Measurements from ENCODE around the gene CEP250. TPM values are rescaled to one million over a fixed set of nuclear protein-coding genes. Genes with fewer than 3 reads are reported as not detected.

Gene CEP250
- total and polyA plus RNA-seq, 2 experiments from 2014 or later = 15.5 to 21.7 TPM

- Histone ChIP-seq H3K27me3 (replicated peaks; ENCODE audit: insufficient read depth) (no peaks in the 10 kb centered on the region), H3K9ac (no peak overlapping the region), H4K20me1 (ENCODE audit: insufficient read depth) (no peaks in the 10 kb centered on the region), H3K4me1 (ENCODE audit: insufficient read depth) (no peaks in the 10 kb centered on the region), H3K9me2 (ENCODE audit: insufficient read depth) (no peaks in the 10 kb centered on the region), H3K9me3 (ENCODE audit: low read depth) (no peaks in the 10 kb centered on the region), H3K27ac (no peak overlapping the region), H3F3A (ENCODE audit: insufficient read depth) (no peaks in the 10 kb centered on the region), H3K4me3 (no peak overlapping the region), H3K36me3 (ENCODE audit: low read depth) (peaks cover 2% of the 10 kb centered on the region; the same call in 1 of the 2 replicates), H3K79me2 (ENCODE audit: insufficient read depth) (no peaks in the 10 kb centered on the region), H3K4me2 (ENCODE audit: unreplicated experiment) (no peak overlapping the region), H2AFZ (no peak overlapping the region)
- no peak for DNase-seq
- WGBS, 2 experiments (ENCODE audit: low coverage in 1 of 2, low lambda C conversion rate in 2 of 2, missing lambda C conversion rate in 2 of 2) = 94% methylated on average over 10 of the region's 10 CpGs
- no peak for TF ChIP-seq EZH2phosphoT487 (IDR thresholded peaks at IDR 0.05; ENCODE audit: insufficient read depth, low read depth)
- TF ChIP-seq EZH2 (IDR thresholded peaks at IDR 0.05; ENCODE audit: insufficient read depth, poor library complexity, severe bottlenecking) = no peak
- in situ Hi-C loops (cut with MboI) = no loop called here
These were observed 53.3 kb downstream of the CEP250 start for GRCh38 chr20:35508493-35509218.

GRCh38 chr20:35510951-35511735, 55.7 kb downstream of the CEP250 start:
- no peak for DNase-seq
- Histone ChIP-seq H3K4me3 (no peak overlapping the region), H3K27me3 (replicated peaks; ENCODE audit: insufficient read depth) (no peaks in the 10 kb centered on the region), H3K9ac (no peak overlapping the region), H3K27ac (no peak overlapping the region), H2AFZ (no peak overlapping the region), H4K20me1 (ENCODE audit: insufficient read depth) (no peaks in the 10 kb centered on the region), H3K79me2 (ENCODE audit: insufficient read depth) (no peaks in the 10 kb centered on the region), H3K9me3 (ENCODE audit: low read depth) (no peaks in the 10 kb centered on the region), H3K4me2 (ENCODE audit: unreplicated experiment) (no peak overlapping the region), H3K36me3 (ENCODE audit: low read depth) (no peaks in the 10 kb centered on the region; the same call in 1 of the 2 replicates), H3K9me2 (ENCODE audit: insufficient read depth) (no peaks in the 10 kb centered on the region), H3K4me1 (ENCODE audit: insufficient read depth) (peaks cover 5% of the 10 kb centered on the region), H3F3A (ENCODE audit: insufficient read depth) (peaks cover 4% of the 10 kb centered on the region; the same call in 1 of the 2 replicates)
- WGBS, 2 experiments (ENCODE audit: low coverage in 1 of 2, low lambda C conversion rate in 2 of 2, missing lambda C conversion rate in 2 of 2) = 85 to 87% methylated on average over 12 of the region's 12 CpGs
- TF ChIP-seq EZH2phosphoT487 (IDR thresholded peaks at IDR 0.05; ENCODE audit: insufficient read depth, low read depth) (no peak), EZH2 (IDR thresholded peaks at IDR 0.05; ENCODE audit: insufficient read depth, poor library complexity, severe bottlenecking) (no peak)
- in situ Hi-C loops (cut with MboI) = no loop called here

- in situ Hi-C loops (cut with MboI) = no loop called here
- Histone ChIP-seq H3K27ac (no peak overlapping the region), H4K20me1 (ENCODE audit: insufficient read depth) (no peaks in the 10 kb centered on the region), H3K4me2 (ENCODE audit: unreplicated experiment) (no peak overlapping the region), H3K79me2 (ENCODE audit: insufficient read depth) (no peaks in the 10 kb centered on the region), H3K9me3 (ENCODE audit: low read depth) (no peaks in the 10 kb centered on the region), H3K36me3 (ENCODE audit: low read depth) (no peaks in the 10 kb centered on the region; the same call in 1 of the 2 replicates), H3K27me3 (replicated peaks; ENCODE audit: insufficient read depth) (no peaks in the 10 kb centered on the region), H3K4me3 (no peak overlapping the region), H3K9ac (no peak overlapping the region), H3K4me1 (ENCODE audit: insufficient read depth) (peaks cover 10% of the 10 kb centered on the region), H2AFZ (no peak overlapping the region), H3F3A (ENCODE audit: insufficient read depth) (peaks cover 11% of the 10 kb centered on the region; the same call in 1 of the 2 replicates), H3K9me2 (ENCODE audit: insufficient read depth) (no peaks in the 10 kb centered on the region)
- 96 to 100% methylated on average over 2 of the region's 2 CpGs for WGBS, 2 experiments (ENCODE audit: low coverage in 1 of 2, low lambda C conversion rate in 2 of 2, missing lambda C conversion rate in 2 of 2)
- TF ChIP-seq EZH2phosphoT487 (IDR thresholded peaks at IDR 0.05; ENCODE audit: insufficient read depth, low read depth) = no peak
- no peak for TF ChIP-seq EZH2 (IDR thresholded peaks at IDR 0.05; ENCODE audit: insufficient read depth, poor library complexity, severe bottlenecking)
- DNase-seq = peak; percentile 59
These were observed 56.5 kb downstream of the CEP250 start for GRCh38 chr20:35511814-35512420.

- Histone ChIP-seq H3K9me3 (ENCODE audit: low read depth) (no peaks in the 10 kb centered on the region), H3K9me2 (ENCODE audit: insufficient read depth) (no peaks in the 10 kb centered on the region), H3K4me1 (ENCODE audit: insufficient read depth) (peaks cover 10% of the 10 kb centered on the region), H2AFZ (no peak overlapping the region), H3K79me2 (ENCODE audit: insufficient read depth) (no peaks in the 10 kb centered on the region), H3K27me3 (replicated peaks; ENCODE audit: insufficient read depth) (no peaks in the 10 kb centered on the region), H3K9ac (no peak overlapping the region), H3K4me2 (ENCODE audit: unreplicated experiment) (no peak overlapping the region), H3K36me3 (ENCODE audit: low read depth) (no peaks in the 10 kb centered on the region; the same call in 1 of the 2 replicates), H3K4me3 (no peak overlapping the region), H4K20me1 (ENCODE audit: insufficient read depth) (no peaks in the 10 kb centered on the region), H3K27ac (no peak overlapping the region), H3F3A (ENCODE audit: insufficient read depth) (peaks cover 11% of the 10 kb centered on the region; the same call in 1 of the 2 replicates)
- no peak for DNase-seq
- 86 to 91% methylated on average over 11 of the region's 11 CpGs for WGBS, 2 experiments (ENCODE audit: low coverage in 1 of 2, low lambda C conversion rate in 2 of 2, missing lambda C conversion rate in 2 of 2)
- in situ Hi-C loops (cut with MboI) = no loop called here
- TF ChIP-seq EZH2 (IDR thresholded peaks at IDR 0.05; ENCODE audit: insufficient read depth, poor library complexity, severe bottlenecking) (no peak), EZH2phosphoT487 (IDR thresholded peaks at IDR 0.05; ENCODE audit: insufficient read depth, low read depth) (no peak)
These were observed 59.1 kb downstream of the CEP250 start for GRCh38 chr20:35514371-35514932.

Data from GM23248 (cell line).